Measurements from ENCODE around the gene CPAMD8.

DNA sequence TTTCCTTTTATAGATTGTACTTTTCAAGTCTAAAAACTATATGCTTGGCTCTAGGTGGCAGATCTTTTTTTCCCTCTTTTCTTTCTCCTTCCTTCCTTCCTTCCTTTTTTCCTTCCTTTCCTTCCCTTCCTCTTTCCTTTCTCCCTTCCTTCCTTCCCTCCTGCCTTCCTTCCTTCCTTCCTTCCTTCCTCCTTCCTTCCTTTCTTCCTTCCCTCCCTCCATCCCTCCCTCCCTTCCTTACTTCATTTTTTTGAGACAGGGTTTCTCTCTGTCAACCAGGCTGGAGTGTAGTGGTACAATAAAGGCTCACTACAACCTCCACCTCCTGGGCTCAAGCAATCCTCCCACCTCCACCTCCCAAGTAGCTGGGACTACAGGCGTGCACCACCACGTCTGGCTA, 89.7 kb downstream of the CPAMD8 start:
- no peak for TF ChIP-seq POLR2A (IDR thresholded peaks at IDR 0.05)
- TF ChIP-seq, protein P1, sequence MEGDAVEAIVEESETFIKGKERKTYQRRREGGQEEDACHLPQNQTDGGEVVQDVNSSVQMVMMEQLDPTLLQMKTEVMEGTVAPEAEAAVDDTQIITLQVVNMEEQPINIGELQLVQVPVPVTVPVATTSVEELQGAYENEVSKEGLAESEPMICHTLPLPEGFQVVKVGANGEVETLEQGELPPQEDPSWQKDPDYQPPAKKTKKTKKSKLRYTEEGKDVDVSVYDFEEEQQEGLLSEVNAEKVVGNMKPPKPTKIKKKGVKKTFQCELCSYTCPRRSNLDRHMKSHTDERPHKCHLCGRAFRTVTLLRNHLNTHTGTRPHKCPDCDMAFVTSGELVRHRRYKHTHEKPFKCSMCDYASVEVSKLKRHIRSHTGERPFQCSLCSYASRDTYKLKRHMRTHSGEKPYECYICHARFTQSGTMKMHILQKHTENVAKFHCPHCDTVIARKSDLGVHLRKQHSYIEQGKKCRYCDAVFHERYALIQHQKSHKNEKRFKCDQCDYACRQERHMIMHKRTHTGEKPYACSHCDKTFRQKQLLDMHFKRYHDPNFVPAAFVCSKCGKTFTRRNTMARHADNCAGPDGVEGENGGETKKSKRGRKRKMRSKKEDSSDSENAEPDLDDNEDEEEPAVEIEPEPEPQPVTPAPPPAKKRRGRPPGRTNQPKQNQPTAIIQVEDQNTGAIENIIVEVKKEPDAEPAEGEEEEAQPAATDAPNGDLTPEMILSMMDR (IDR thresholded peaks at IDR 0.05), result no peak
